MCF 10A (cell line): ENCODE measurements around the gene ECHDC1. TPM values are rescaled to one million over a fixed set of nuclear protein-coding genes. Genes with fewer than 3 reads are reported as not detected.

ENCODE experiments used
- BruUV-seq: library from RNA; stranded (reverse); fragments of 400-500 nt; replicated peaks from 2 replicates; lab custom pipeline; 2021; lab: Mats Ljungman, UMichigan
- CTCF ChIA-PET: fragments of 300-600 bp; sonication (Branson Sonifier 250); formaldehyde crosslinking; extraction: SDS; loops from one replicate; lab custom pipeline; 2021; ENCODE audit warnings: antibody characterized with exemption, inconsistent platforms; lab: Yijun Ruan, JAX
- POLR2A ChIA-PET: fragments of 300-600, 350-650 bp; sonication (Branson Sonifier 250); formaldehyde crosslinking; extraction: SDS; loops from one replicate; lab custom pipeline; 2020; ENCODE audit warnings: antibody characterized with exemption, inconsistent platforms; lab: Yijun Ruan, JAX
- DNase-seq: peaks from one replicate; pipeline ENCODE4 v3.0.0-alpha.2; 2018; ENCODE audit not compliant: unreplicated experiment
- H3K27ac Mint-ChIP-seq: one replicate; pipeline ENCODE4 v1.8.0; 2022; ENCODE audit warnings: mild to moderate bottlenecking, low read depth, mixed read lengths; ENCODE audit not compliant: unreplicated experiment
- H3K27me3 Mint-ChIP-seq: one replicate; pipeline ENCODE4 v1.8.0; 2022; ENCODE audit warnings: mixed read lengths; ENCODE audit not compliant: insufficient read depth, unreplicated experiment
- H3K36me3 Mint-ChIP-seq: one replicate; pipeline ENCODE4 v1.8.0; 2022; ENCODE audit warnings: mild to moderate bottlenecking, moderate library complexity, mixed read lengths; ENCODE audit not compliant: insufficient read depth, unreplicated experiment
- H3K4me1 Mint-ChIP-seq: one replicate; pipeline ENCODE4 v1.8.0; 2022; ENCODE audit warnings: mixed read lengths; ENCODE audit not compliant: insufficient read depth, unreplicated experiment
- H3K4me3 Mint-ChIP-seq: one replicate; pipeline ENCODE4 v1.8.0; 2022; ENCODE audit warnings: mild to moderate bottlenecking, moderate library complexity, mixed read lengths; ENCODE audit not compliant: unreplicated experiment
- H3K9me3 Mint-ChIP-seq: one replicate; pipeline ENCODE4 v1.8.0; 2022; ENCODE audit warnings: mixed read lengths; ENCODE audit not compliant: unreplicated experiment
- intact Hi-C: fragments of 100-400 bp; cut with micrococcal nuclease; formaldehyde crosslinking; loops from 2 replicates; pipeline ENCODE4 v1.14.1; 2022
- total RNA-seq: library from RNA; stranded (reverse); gene quantifications from 2 replicates; pipeline ENCODE4 v1.2.3, GENCODE V29; 2022
- TF ChIP-seq, protein P1 (sequence below): fragments of 200-600 bp; IDR thresholded peaks from one replicate; pipeline ENCODE4 v1.8.0; 2022; ENCODE audit warnings: antibody characterized with exemption, mild to moderate bottlenecking; ENCODE audit not compliant: unreplicated experiment

ECHDC1 gene
- total RNA-seq, 1 experiment from 2014 or later, result 70.7 TPM

- Mint-ChIP-seq H3K4me1 (no peaks in the 10 kb centered on the region), H3K27ac (no peak overlapping the region), H3K9me3 (no peaks in the 10 kb centered on the region), H3K36me3 (peaks cover 61% of the 10 kb centered on the region), H3K27me3 (no peaks in the 10 kb centered on the region), H3K4me3 (no peak overlapping the region)
- intact Hi-C loops, result no loop called here
- CTCF ChIA-PET, result interaction anchor here (0.6 to 1.7 kb wide), 5 partner anchors 11 to 258 kb away, joined by 3 to 10 read pairs (median 3); no protein-coding TSS in a partner anchor
- POLR2A ChIA-PET, result interaction anchor here (0.7 to 2.0 kb wide), 3 partner anchors 9 to 15 kb away, joined by 3 to 6 read pairs (median 4); no protein-coding TSS in a partner anchor
- no TSS peak for BruUV-seq
- TF ChIP-seq, protein P1, sequence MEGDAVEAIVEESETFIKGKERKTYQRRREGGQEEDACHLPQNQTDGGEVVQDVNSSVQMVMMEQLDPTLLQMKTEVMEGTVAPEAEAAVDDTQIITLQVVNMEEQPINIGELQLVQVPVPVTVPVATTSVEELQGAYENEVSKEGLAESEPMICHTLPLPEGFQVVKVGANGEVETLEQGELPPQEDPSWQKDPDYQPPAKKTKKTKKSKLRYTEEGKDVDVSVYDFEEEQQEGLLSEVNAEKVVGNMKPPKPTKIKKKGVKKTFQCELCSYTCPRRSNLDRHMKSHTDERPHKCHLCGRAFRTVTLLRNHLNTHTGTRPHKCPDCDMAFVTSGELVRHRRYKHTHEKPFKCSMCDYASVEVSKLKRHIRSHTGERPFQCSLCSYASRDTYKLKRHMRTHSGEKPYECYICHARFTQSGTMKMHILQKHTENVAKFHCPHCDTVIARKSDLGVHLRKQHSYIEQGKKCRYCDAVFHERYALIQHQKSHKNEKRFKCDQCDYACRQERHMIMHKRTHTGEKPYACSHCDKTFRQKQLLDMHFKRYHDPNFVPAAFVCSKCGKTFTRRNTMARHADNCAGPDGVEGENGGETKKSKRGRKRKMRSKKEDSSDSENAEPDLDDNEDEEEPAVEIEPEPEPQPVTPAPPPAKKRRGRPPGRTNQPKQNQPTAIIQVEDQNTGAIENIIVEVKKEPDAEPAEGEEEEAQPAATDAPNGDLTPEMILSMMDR, result no peak
- no peak for DNase-seq
Measured at GRCh38 chr6:127291495-127291894, 51.9 kb downstream of the ECHDC1 start.

DNA sequence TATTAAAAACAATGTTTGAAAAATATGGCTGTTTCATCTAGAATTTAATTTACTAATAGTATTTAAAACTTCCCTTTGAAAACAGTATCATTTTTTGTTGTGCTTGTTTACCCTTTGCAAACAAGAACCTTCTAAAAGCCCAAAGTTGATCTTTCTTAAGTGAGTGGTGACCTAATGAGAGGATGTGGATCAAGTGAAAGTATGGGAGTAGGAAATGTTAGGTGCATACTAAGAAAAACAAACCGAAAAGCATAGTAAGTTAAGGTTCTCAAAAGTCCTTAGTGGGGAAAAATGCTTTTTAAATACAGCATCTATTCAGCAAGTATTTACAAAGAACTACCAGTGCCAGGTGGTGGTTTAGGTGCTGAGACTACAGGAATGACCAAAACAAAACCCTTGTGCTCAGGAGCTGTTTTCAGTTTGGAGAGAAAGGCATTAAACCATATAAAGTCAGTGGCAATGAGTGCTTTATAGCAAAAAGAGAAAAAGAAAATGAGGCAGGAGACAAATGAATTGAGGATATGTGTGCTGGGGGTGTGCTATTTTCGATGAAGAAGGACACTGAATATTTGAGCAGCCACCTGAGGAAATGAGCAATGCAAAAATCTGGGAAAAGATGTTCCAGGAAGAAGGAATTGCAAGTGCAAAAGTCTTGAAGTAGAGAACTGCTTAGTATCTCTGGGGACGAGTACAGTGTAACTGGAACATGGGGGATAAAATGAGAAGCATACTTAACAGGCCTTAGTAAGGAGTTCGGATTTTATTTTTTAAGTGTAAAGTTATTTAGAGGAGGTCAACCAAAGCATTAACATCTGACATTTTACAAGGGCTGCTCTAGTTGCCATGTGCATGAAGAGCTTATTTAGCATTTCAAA is 52.8 kb downstream of the ECHDC1 start:
- no TSS peak for BruUV-seq

GRCh38 chr6:127289934-127290333 is 53.5 kb downstream of the ECHDC1 start:
- BruUV-seq, result no TSS peak
- Mint-ChIP-seq H3K27me3 (no peaks in the 10 kb centered on the region), H3K27ac (no peak overlapping the region), H3K36me3 (peaks cover 67% of the 10 kb centered on the region), H3K4me1 (no peaks in the 10 kb centered on the region), H3K4me3 (no peak overlapping the region), H3K9me3 (no peaks in the 10 kb centered on the region)
- no peak for DNase-seq
- CTCF ChIA-PET, result interaction anchor here (0.5 to 1.2 kb wide), 3 partner anchors 9 to 143 kb away, joined by 3 to 7 read pairs (median 3); no protein-coding TSS in a partner anchor
- intact Hi-C loops, result no loop called here
- TF ChIP-seq, protein P1, result no peak
- POLR2A ChIA-PET, result interaction anchor here (1.4 to 1.6 kb wide), 2 partner anchors 12 to 23 kb away, joined by 4 to 6 read pairs; partner anchors contain the start of gene RNF146

More for the DNA sequence above, 52.8 kb downstream of the ECHDC1 start:
- H3K9me3 Mint-ChIP-seq, result no peaks in the 10 kb centered on the region
- H3K27me3 Mint-ChIP-seq, result no peaks in the 10 kb centered on the region
- H3K27ac Mint-ChIP-seq, result no peak overlapping the region
- TF ChIP-seq, protein P1, result no peak
- DNase-seq, result no peak
- POLR2A ChIA-PET, result interaction anchor here (1.1 to 2.0 kb wide), 3 partner anchors 8 to 15 kb away, joined by 4 to 6 read pairs (median 6); no protein-coding TSS in a partner anchor
- intact Hi-C loops, result no loop called here
- no peaks in the 10 kb centered on the region for H3K4me1 Mint-ChIP-seq
- no peak overlapping the region for H3K4me3 Mint-ChIP-seq
- H3K36me3 Mint-ChIP-seq, result peaks cover 61% of the 10 kb centered on the region
- CTCF ChIA-PET, result interaction anchor here (0.6 to 1.7 kb wide), 7 partner anchors 8 to 1298 kb away, joined by 3 to 10 read pairs (median 3); no protein-coding TSS in a partner anchor

GRCh38 chr6:127288705-127289104 is 54.7 kb downstream of the ECHDC1 start:
- Mint-ChIP-seq H3K4me3 (no peak overlapping the region), H3K4me1 (no peaks in the 10 kb centered on the region), H3K9me3 (no peaks in the 10 kb centered on the region), H3K36me3 (peaks cover 68% of the 10 kb centered on the region), H3K27me3 (no peaks in the 10 kb centered on the region), H3K27ac (no peak overlapping the region)
- TF ChIP-seq, protein P1, result no peak
- no TSS peak for BruUV-seq
- ChIA-PET POLR2A (interaction anchor here (1.4 kb wide), 1 partner anchor 22 kb away, joined by 4 read pairs; the partner anchor contains the start of gene RNF146), CTCF (no interaction called here)
- intact Hi-C loops, result no loop called here
- DNase-seq, result no peak
